ENCODE results near the gene CACTIN.

Gene CACTIN

GRCh38 chr19:3618811-3619630 is 7.6 kb downstream of the CACTIN start:
- H3K4me3 ChIP-seq (ENCODE audit: insufficient read length, low read depth), result no peak overlapping the region
- H3K4me1 ChIP-seq (ENCODE audit: insufficient read depth, insufficient read length), result peaks cover 12% of the 10 kb centered on the region
- TF ChIP-seq YY1 (IDR thresholded peaks at IDR 0.05; ENCODE audit: insufficient read depth, insufficient read length) (no peak), SUZ12 (IDR thresholded peaks at IDR 0.05; ENCODE audit: extremely low read depth, insufficient read depth, insufficient read length) (no peak), ZNF274 (IDR thresholded peaks at IDR 0.05; ENCODE audit: low read depth, low read length) (no peak)
- no peaks in the 10 kb centered on the region for H3K27me3 ChIP-seq (ENCODE audit: insufficient read depth, insufficient read length)
- peaks cover 87% of the 10 kb centered on the region for H3K36me3 ChIP-seq (ENCODE audit: insufficient read depth, insufficient read length, low read length)
- H3K9ac ChIP-seq (ENCODE audit: insufficient read length, low read depth), result no peak overlapping the region
- no peaks in the 10 kb centered on the region for H3K9me3 ChIP-seq (ENCODE audit: insufficient read depth, low read length)
- DNase-seq (ENCODE audit: low read depth, low spot score), result no peak

DNA sequence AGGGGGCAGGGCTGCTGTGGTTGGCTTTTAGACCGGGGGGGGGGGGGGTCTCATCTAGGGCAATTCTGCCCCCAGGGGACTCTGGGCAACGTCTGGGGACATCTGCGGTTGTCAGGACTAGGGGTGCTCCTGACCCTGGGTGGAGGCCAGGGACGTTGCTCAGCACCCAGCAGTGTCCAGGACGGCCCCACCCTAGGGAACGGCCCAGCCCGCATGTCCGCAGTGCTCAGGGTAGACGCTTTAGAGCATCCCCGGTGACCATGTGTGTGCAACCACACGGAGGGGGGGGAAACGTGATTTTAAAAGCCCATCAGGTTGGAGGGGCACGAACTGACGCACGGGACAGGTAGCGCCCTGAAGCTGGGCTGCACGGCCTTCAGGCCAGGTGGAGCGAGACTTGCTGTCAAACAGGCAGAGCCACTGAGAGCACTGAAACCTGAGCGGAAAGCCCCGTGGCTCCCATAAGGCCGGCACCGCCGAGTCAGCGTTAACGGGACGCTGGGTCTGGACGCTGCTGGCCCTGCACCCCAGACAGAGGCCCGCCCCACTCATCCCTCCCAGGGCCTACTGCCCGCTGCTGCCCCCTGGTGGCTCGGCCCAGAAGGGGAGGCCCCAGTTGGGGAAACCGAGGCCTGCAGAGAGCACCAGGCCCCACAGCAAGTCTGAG is 8.3 kb downstream of the CACTIN start:
- Histone ChIP-seq H3K27me3 (ENCODE audit: insufficient read depth, insufficient read length) (no peaks in the 10 kb centered on the region), H3K4me3 (ENCODE audit: insufficient read length, low read depth) (no peak overlapping the region), H3K4me1 (ENCODE audit: insufficient read depth, insufficient read length) (peaks cover 12% of the 10 kb centered on the region), H3K9ac (ENCODE audit: insufficient read length, low read depth) (no peak overlapping the region), H3K36me3 (ENCODE audit: insufficient read depth, insufficient read length, low read length) (peaks cover 87% of the 10 kb centered on the region), H3K9me3 (ENCODE audit: insufficient read depth, low read length) (no peaks in the 10 kb centered on the region)
- no peak for DNase-seq (ENCODE audit: low read depth, low spot score)
- no peak for TF ChIP-seq ZNF274 (IDR thresholded peaks at IDR 0.05; ENCODE audit: low read depth, low read length)
- TF ChIP-seq YY1 (IDR thresholded peaks at IDR 0.05; ENCODE audit: insufficient read depth, insufficient read length), result no peak
- no peak for TF ChIP-seq SUZ12 (IDR thresholded peaks at IDR 0.05; ENCODE audit: extremely low read depth, insufficient read depth, insufficient read length)

DNA sequence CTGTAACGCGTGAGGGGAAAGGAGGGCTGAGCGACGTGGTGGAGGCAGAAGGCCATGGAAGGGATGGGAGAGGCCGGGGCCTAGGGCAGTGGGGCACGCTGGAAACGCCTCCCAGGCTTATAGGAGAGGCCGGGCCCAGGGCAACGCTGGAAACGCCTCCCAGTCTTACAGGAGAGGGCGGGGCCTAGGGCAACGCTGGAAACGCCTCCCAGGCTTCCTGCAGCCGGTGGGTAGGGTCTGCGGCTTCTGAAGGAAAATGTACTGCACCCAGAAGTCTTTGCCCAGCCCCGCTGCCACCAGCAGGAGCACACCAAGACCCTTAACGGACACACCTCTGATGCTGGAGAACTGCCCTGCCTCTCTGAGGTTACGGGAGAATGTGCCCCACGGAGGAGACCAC is 9.1 kb downstream of the CACTIN start:
- DNase-seq (ENCODE audit: low read depth, low spot score), result no peak
- Histone ChIP-seq H3K27me3 (ENCODE audit: insufficient read depth, insufficient read length) (no peaks in the 10 kb centered on the region), H3K9ac (ENCODE audit: insufficient read length, low read depth) (peak overlapping the region; percentile 1), H3K9me3 (ENCODE audit: insufficient read depth, low read length) (no peaks in the 10 kb centered on the region), H3K36me3 (ENCODE audit: insufficient read depth, insufficient read length, low read length) (peaks cover 89% of the 10 kb centered on the region), H3K4me3 (ENCODE audit: insufficient read length, low read depth) (no peak overlapping the region), H3K4me1 (ENCODE audit: insufficient read depth, insufficient read length) (peaks cover 12% of the 10 kb centered on the region)
- TF ChIP-seq YY1 (IDR thresholded peaks at IDR 0.05; ENCODE audit: insufficient read depth, insufficient read length) (no peak), ZNF274 (IDR thresholded peaks at IDR 0.05; ENCODE audit: low read depth, low read length) (no peak), SUZ12 (IDR thresholded peaks at IDR 0.05; ENCODE audit: extremely low read depth, insufficient read depth, insufficient read length) (no peak)

- Histone ChIP-seq H3K4me1 (ENCODE audit: insufficient read depth, insufficient read length) (peaks cover 12% of the 10 kb centered on the region), H3K27me3 (ENCODE audit: insufficient read depth, insufficient read length) (no peaks in the 10 kb centered on the region), H3K4me3 (ENCODE audit: insufficient read length, low read depth) (no peak overlapping the region), H3K9ac (ENCODE audit: insufficient read length, low read depth) (no peak overlapping the region), H3K36me3 (ENCODE audit: insufficient read depth, insufficient read length, low read length) (peaks cover 89% of the 10 kb centered on the region), H3K9me3 (ENCODE audit: insufficient read depth, low read length) (no peaks in the 10 kb centered on the region)
- TF ChIP-seq SUZ12 (IDR thresholded peaks at IDR 0.05; ENCODE audit: extremely low read depth, insufficient read depth, insufficient read length) (no peak), YY1 (IDR thresholded peaks at IDR 0.05; ENCODE audit: insufficient read depth, insufficient read length) (no peak), ZNF274 (IDR thresholded peaks at IDR 0.05; ENCODE audit: low read depth, low read length) (no peak)
- no peak for DNase-seq (ENCODE audit: low read depth, low spot score)
Measured at GRCh38 chr19:3615524-3616135, 11.0 kb downstream of the CACTIN start.

DNA sequence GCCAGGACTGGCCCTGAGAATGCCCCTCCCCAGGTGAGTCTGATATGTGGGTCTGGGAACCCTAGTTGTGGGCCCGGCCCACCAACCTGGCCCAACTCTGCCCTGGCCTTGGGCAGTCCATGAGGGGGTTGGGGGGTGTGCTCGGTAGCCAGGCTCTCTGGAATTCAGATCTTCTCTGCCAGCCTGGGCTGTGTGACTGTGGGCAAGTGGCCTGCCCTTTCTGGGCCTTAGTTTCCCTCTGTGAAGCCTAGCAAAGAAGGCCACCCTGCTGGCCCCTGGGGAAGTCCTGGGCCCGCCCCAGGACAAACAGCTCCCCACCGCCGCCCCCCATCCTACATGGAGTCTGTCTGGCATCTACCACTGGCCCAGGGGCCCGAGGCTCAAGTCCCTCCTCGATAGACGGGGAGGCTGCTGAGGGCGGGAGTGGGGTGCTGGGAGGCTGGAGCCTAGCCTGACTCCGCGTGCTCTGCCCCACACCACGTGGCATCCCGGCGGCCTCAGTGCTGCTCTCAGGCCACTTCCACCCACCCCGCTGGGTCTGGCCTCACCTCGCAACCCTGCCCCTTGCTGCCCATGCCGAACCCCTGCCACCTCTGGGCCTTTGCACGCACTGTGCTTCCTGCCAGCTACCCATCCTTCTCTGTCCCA is 11.6 kb downstream of the CACTIN start:
- TF ChIP-seq ZNF274 (IDR thresholded peaks at IDR 0.05; ENCODE audit: low read depth, low read length), result no peak
- no peak for TF ChIP-seq YY1 (IDR thresholded peaks at IDR 0.05; ENCODE audit: insufficient read depth, insufficient read length)
- TF ChIP-seq SUZ12 (IDR thresholded peaks at IDR 0.05; ENCODE audit: extremely low read depth, insufficient read depth, insufficient read length), result no peak
- Histone ChIP-seq H3K27me3 (ENCODE audit: insufficient read depth, insufficient read length) (no peaks in the 10 kb centered on the region), H3K9me3 (ENCODE audit: insufficient read depth, low read length) (no peaks in the 10 kb centered on the region), H3K36me3 (ENCODE audit: insufficient read depth, insufficient read length, low read length) (peaks cover 89% of the 10 kb centered on the region), H3K4me1 (ENCODE audit: insufficient read depth, insufficient read length) (peaks cover 11% of the 10 kb centered on the region), H3K4me3 (ENCODE audit: insufficient read length, low read depth) (no peak overlapping the region), H3K9ac (ENCODE audit: insufficient read length, low read depth) (no peak overlapping the region)
- DNase-seq (ENCODE audit: low read depth, low spot score), result no peak

GRCh38 chr19:3613818-3614661 is 12.6 kb downstream of the CACTIN start:
- Histone ChIP-seq H3K9ac (ENCODE audit: insufficient read length, low read depth) (no peak overlapping the region), H3K4me3 (ENCODE audit: insufficient read length, low read depth) (no peak overlapping the region), H3K36me3 (ENCODE audit: insufficient read depth, insufficient read length, low read length) (peaks cover 87% of the 10 kb centered on the region), H3K4me1 (ENCODE audit: insufficient read depth, insufficient read length) (peaks cover 7% of the 10 kb centered on the region), H3K9me3 (ENCODE audit: insufficient read depth, low read length) (no peaks in the 10 kb centered on the region), H3K27me3 (ENCODE audit: insufficient read depth, insufficient read length) (no peaks in the 10 kb centered on the region)
- TF ChIP-seq ZNF274 (IDR thresholded peaks at IDR 0.05; ENCODE audit: low read depth, low read length) (no peak), YY1 (IDR thresholded peaks at IDR 0.05; ENCODE audit: insufficient read depth, insufficient read length) (no peak), SUZ12 (IDR thresholded peaks at IDR 0.05; ENCODE audit: extremely low read depth, insufficient read depth, insufficient read length) (no peak)
- no peak for DNase-seq (ENCODE audit: low read depth, low spot score)
